HG03565 (cell line): ENCODE data around the gene NPHP4.

ENCODE experiments used
- ATAC-seq: cut with Tn5 transposase; IDR thresholded peaks from one replicate; pipeline ENCODE4 v1.9.1; 2021; ENCODE audit warnings: mild to moderate bottlenecking, moderate library complexity; ENCODE audit not compliant: unreplicated experiment

Gene NPHP4

GRCh38 chr1:5815716-5816115 lies 176.5 kb downstream of the NPHP4 start:
- ATAC-seq: no peak

GRCh38 chr1:5815211-5815610 lies 177.0 kb downstream of the NPHP4 start:
- ATAC-seq: no peak

- no peak for ATAC-seq
Observed at GRCh38 chr1:5814046-5814619, 178.1 kb downstream of the NPHP4 start.

- no peak for ATAC-seq
Observed at GRCh38 chr1:5813480-5813879, 178.7 kb downstream of the NPHP4 start.
